OCI-LY7 (cell line): Measurements from ENCODE around the gene NCKAP5L. TPM values are rescaled to one million over a fixed set of nuclear protein-coding genes. Genes with fewer than 3 reads are reported as not detected.

Experiments used
- BruUV-seq: library from RNA; stranded (reverse); fragments of 400-500 nt; replicated peaks from 2 replicates; lab custom pipeline; 2021; lab: Mats Ljungman, UMichigan
- CTCF ChIA-PET: fragments of 300-600 bp; sonication (Branson Sonifier 250); formaldehyde crosslinking; loops from one replicate; lab custom pipeline; 2022; ENCODE audit warnings: antibody characterized with exemption; ENCODE audit not compliant: unreplicated experiment; lab: Charles Lee
- POLR2A ChIA-PET: fragments of 300-600 bp; sonication (Branson Sonifier 250); formaldehyde crosslinking; loops from one replicate; lab custom pipeline; 2022; ENCODE audit warnings: antibody characterized with exemption; lab: Charles Lee
- DNase-seq: peaks from one replicate; pipeline ENCODE4 v3.0.0-alpha.2; 2015; ENCODE audit warnings: low spot score
- H2AFZ ChIP-seq: fragments of 200-600 bp; sonication (generic), shearing (Covaris generic); 2 replicates; pipeline ENCODE4 v1.6.1; 2014; ENCODE audit warnings: mild to moderate bottlenecking, antibody characterized with exemption, low read length, moderate library complexity
- H3K27ac ChIP-seq: fragments of 200-600 bp; sonication (generic); 2 replicates; pipeline ENCODE4 v1.5.1; 2014; ENCODE audit warnings: mixed run types, low read depth, mild to moderate bottlenecking, moderate library complexity, low read length, inconsistent platforms; ENCODE audit not compliant: poor library complexity, severe bottlenecking
- H3K36me3 ChIP-seq: fragments of 200-600 bp; sonication (generic); 2 replicates; pipeline ENCODE4 v1.6.1; 2014; ENCODE audit warnings: mild to moderate bottlenecking, antibody characterized with exemption, low read length, moderate library complexity, mixed read lengths; ENCODE audit not compliant: insufficient read depth
- H3K4me1 ChIP-seq: fragments of 200-600 bp; sonication (generic); 2 replicates; pipeline ENCODE4 v1.5.1; 2014; ENCODE audit warnings: mild to moderate bottlenecking, low read length; ENCODE audit not compliant: insufficient read depth, poor library complexity, severe bottlenecking
- H3K4me2 ChIP-seq: fragments of 200-600 bp; sonication (generic); 2 replicates; pipeline ENCODE4 v1.6.1; 2014; ENCODE audit warnings: mild to moderate bottlenecking, low read length
- H3K4me3 ChIP-seq: fragments of 200-600 bp; sonication (generic); 2 replicates; pipeline ENCODE4 v1.5.1; 2014; ENCODE audit warnings: mild to moderate bottlenecking, low read depth, low read length; ENCODE audit not compliant: poor library complexity, severe bottlenecking
- H3K79me2 ChIP-seq: fragments of 200-600 bp; sonication (generic); 2 replicates; pipeline ENCODE4 v1.6.1; 2016; ENCODE audit warnings: low read depth, mild to moderate bottlenecking, low read length, moderate library complexity, mixed read lengths; ENCODE audit not compliant: insufficient read depth
- H3K9me2 ChIP-seq: fragments of 200-600 bp; sonication (generic); 2 replicates; pipeline ENCODE4 v1.6.1; 2016; ENCODE audit warnings: mild to moderate bottlenecking, low read length, mixed read lengths; ENCODE audit not compliant: insufficient read depth
- H3K9me3 ChIP-seq: fragments of 200-600 bp; sonication (generic); 2 replicates; pipeline ENCODE4 v1.6.1; 2014; ENCODE audit warnings: mild to moderate bottlenecking, mixed run types, low read length, mixed read lengths
- H4K20me1 ChIP-seq: fragments of 200-600 bp; sonication (generic); 2 replicates; pipeline ENCODE4 v1.6.1; 2014; ENCODE audit warnings: mild to moderate bottlenecking, antibody characterized with exemption, low read length, moderate library complexity, mixed read lengths; ENCODE audit not compliant: insufficient read depth
- EZH2phosphoT487 ChIP-seq: fragments of 200-600 bp; sonication (generic); IDR thresholded peaks from 2 replicates; pipeline ENCODE4 v1.6.1; 2018; ENCODE audit warnings: low read depth, borderline replicate concordance, mild to moderate bottlenecking, mixed run types, antibody characterized with exemption, low read length, moderate library complexity, mixed read lengths
- intact Hi-C: fragments of 100-400 bp; cut with micrococcal nuclease; formaldehyde crosslinking; loops from one replicate; pipeline ENCODE4 v1.10.0; 2022; ENCODE audit not compliant: unreplicated experiment
- total RNA-seq, 2 experiments: library from RNA; depleted of rRNA in 1 of 2; stranded (reverse); fragments of >200 nt in 1 of 2; shearing (Covaris generic) in 1 of 2; gene quantifications; 2 replicates each; pipeline ENCODE4 v1.2.3, GENCODE V29; 2014 to 2022
- TF ChIP-seq, protein P1 (sequence below): fragments of 200-600 bp; sonication (generic); conservative IDR thresholded peaks from 2 replicates; pipeline ENCODE4 v1.5.1; 2014; ENCODE audit warnings: mild to moderate bottlenecking, antibody characterized with exemption, low read length, moderate library complexity, mixed read lengths

The NCKAP5L gene
- total RNA-seq, 2 experiments from 2014 or later: 4.6 to 12.2 TPM

GRCh38 chr12:49790741-49791555, 37.3 kb downstream of the NCKAP5L start:
- no peaks in the 10 kb centered on the region for H4K20me1 ChIP-seq
- H3K36me3 ChIP-seq: no peaks in the 10 kb centered on the region
- BruUV-seq: no TSS peak
- CTCF ChIA-PET: no interaction called here
- no peaks in the 10 kb centered on the region for H3K4me1 ChIP-seq
- H3K27ac ChIP-seq: no peak overlapping the region
- peaks cover 5% of the 10 kb centered on the region; the same call in 1 of the 2 replicates for H3K9me3 ChIP-seq
- POLR2A ChIA-PET: no interaction called here
- intact Hi-C loops: no loop called here
- no peak overlapping the region for H2AFZ ChIP-seq
- H3K9me2 ChIP-seq: no peaks in the 10 kb centered on the region
- H3K79me2 ChIP-seq: no peaks in the 10 kb centered on the region
- DNase-seq: no peak
- H3K4me2 ChIP-seq: no peak overlapping the region
- H3K4me3 ChIP-seq: no peak overlapping the region
- TF ChIP-seq EZH2phosphoT487: no peak
- TF ChIP-seq, protein P1, sequence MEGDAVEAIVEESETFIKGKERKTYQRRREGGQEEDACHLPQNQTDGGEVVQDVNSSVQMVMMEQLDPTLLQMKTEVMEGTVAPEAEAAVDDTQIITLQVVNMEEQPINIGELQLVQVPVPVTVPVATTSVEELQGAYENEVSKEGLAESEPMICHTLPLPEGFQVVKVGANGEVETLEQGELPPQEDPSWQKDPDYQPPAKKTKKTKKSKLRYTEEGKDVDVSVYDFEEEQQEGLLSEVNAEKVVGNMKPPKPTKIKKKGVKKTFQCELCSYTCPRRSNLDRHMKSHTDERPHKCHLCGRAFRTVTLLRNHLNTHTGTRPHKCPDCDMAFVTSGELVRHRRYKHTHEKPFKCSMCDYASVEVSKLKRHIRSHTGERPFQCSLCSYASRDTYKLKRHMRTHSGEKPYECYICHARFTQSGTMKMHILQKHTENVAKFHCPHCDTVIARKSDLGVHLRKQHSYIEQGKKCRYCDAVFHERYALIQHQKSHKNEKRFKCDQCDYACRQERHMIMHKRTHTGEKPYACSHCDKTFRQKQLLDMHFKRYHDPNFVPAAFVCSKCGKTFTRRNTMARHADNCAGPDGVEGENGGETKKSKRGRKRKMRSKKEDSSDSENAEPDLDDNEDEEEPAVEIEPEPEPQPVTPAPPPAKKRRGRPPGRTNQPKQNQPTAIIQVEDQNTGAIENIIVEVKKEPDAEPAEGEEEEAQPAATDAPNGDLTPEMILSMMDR: no peak

DNA sequence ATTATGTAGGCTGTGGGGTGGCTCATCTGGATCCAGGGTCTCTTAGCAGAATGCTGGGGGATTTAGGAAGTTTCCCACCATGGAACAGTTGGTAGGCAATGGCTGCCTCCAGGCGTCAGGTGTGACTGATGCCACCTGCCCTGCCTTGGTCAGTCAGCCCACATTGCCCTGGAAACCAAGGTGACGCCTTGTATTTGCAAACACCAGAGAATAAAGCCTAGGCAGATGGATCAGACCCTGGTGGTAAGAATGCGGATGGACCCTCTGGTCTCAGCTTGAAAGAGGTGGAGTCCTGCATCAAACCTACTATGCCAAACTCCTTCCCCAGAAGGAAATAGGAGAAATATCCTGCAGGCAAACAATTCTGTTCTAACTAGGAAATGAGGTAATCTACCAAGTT, 38.2 kb downstream of the NCKAP5L start:
- H3K9me3 ChIP-seq: peaks cover 5% of the 10 kb centered on the region; the same call in 1 of the 2 replicates
- no peak overlapping the region for H3K4me3 ChIP-seq
- BruUV-seq: no TSS peak
- ChIA-PET CTCF (no interaction called here), POLR2A (no interaction called here)
- H2AFZ ChIP-seq: no peak overlapping the region
- no peaks in the 10 kb centered on the region for H3K36me3 ChIP-seq
- intact Hi-C loops: no loop called here
- H3K79me2 ChIP-seq: no peaks in the 10 kb centered on the region
- no peak overlapping the region for H3K27ac ChIP-seq
- TF ChIP-seq, protein P1: no peak
- TF ChIP-seq EZH2phosphoT487: no peak
- H3K4me2 ChIP-seq: no peak overlapping the region
- no peaks in the 10 kb centered on the region for H4K20me1 ChIP-seq
- H3K9me2 ChIP-seq: no peaks in the 10 kb centered on the region
- no peak for DNase-seq
- no peaks in the 10 kb centered on the region for H3K4me1 ChIP-seq

DNA sequence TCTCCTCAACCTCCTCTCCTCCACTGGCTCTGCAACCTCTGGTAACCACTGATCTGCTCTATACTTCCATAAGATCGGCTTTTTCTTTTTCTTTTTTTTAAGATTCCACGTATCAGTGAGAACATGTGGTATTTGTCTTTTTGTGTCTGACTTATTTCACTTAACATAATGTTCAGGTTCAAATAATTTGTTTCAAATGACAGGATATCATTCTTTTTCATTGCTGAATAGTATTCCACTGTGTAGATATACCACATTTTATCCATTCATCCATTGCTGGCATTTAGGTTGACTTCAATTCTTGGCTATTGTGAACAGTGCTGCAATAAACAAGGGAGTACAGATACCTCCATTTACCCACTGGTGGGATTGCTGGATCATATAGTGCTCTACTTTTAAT, 40.5 kb downstream of the NCKAP5L start:
- CTCF ChIA-PET: no interaction called here
- POLR2A ChIA-PET: interaction anchor here (0.7 kb wide), 1 partner anchor 38 kb away, joined by 3 read pairs; no protein-coding TSS in a partner anchor
- no peak overlapping the region for H3K4me3 ChIP-seq
- H3K36me3 ChIP-seq: no peaks in the 10 kb centered on the region
- no peaks in the 10 kb centered on the region for H3K79me2 ChIP-seq
- no peaks in the 10 kb centered on the region for H4K20me1 ChIP-seq
- intact Hi-C loops: no loop called here
- TF ChIP-seq, protein P1: no peak
- no peak for TF ChIP-seq EZH2phosphoT487
- DNase-seq: no peak
- H2AFZ ChIP-seq: no peak overlapping the region
- no peak overlapping the region for H3K27ac ChIP-seq
- H3K9me2 ChIP-seq: no peaks in the 10 kb centered on the region
- H3K4me2 ChIP-seq: no peak overlapping the region
- peaks cover 5% of the 10 kb centered on the region; the same call in 1 of the 2 replicates for H3K9me3 ChIP-seq
- H3K4me1 ChIP-seq: no peaks in the 10 kb centered on the region
- no TSS peak for BruUV-seq
